H9 (cell line): ENCODE measurements around the gene ITGA11. TPM values are rescaled to one million over a fixed set of nuclear protein-coding genes. Genes with fewer than 3 reads are reported as not detected.

Experiments
- DNase-seq: peaks from one replicate; pipeline ENCODE4 v3.0.0-alpha.2; 2017
- H2AFZ ChIP-seq: one replicate; pipeline ENCODE4 v1.6.1; 2013; ENCODE audit warnings: mild to moderate bottlenecking, low read length, control low read depth, moderate library complexity
- H2AK5ac ChIP-seq: 2 replicates; pipeline ENCODE4 v1.6.1; 2013; ENCODE audit warnings: low read length, control low read depth, mixed read lengths; ENCODE audit not compliant: insufficient read length
- H2BK120ac ChIP-seq: one replicate; pipeline ENCODE4 v1.6.1; 2013; ENCODE audit warnings: low read depth, mild to moderate bottlenecking, low read length, control low read depth, inconsistent platforms; ENCODE audit not compliant: poor library complexity, severe bottlenecking
- H2BK12ac ChIP-seq: 2 replicates; pipeline ENCODE4 v1.6.1; 2013; ENCODE audit warnings: low read length, control low read depth, mixed read lengths, low read depth; ENCODE audit not compliant: insufficient read length
- H2BK15ac ChIP-seq: 2 replicates; pipeline ENCODE4 v1.6.1; 2013; ENCODE audit warnings: low read depth, low read length, control low read depth
- H2BK20ac ChIP-seq: one replicate; pipeline ENCODE4 v1.6.1; 2013; ENCODE audit warnings: low read depth, mild to moderate bottlenecking, low read length, control low read depth, inconsistent platforms; ENCODE audit not compliant: poor library complexity, severe bottlenecking
- H2BK5ac ChIP-seq: 2 replicates; pipeline ENCODE4 v1.6.1; 2013; ENCODE audit warnings: low read length, control low read depth, mixed read lengths; ENCODE audit not compliant: insufficient read length
- H3K14ac ChIP-seq: 2 replicates; pipeline ENCODE4 v1.6.1; 2013; ENCODE audit warnings: low read length, control low read depth; ENCODE audit not compliant: insufficient read depth
- H3K18ac ChIP-seq: 2 replicates; pipeline ENCODE4 v1.6.1; 2013; ENCODE audit warnings: low read depth, mild to moderate bottlenecking, mixed read lengths, low read length, control low read depth; ENCODE audit not compliant: insufficient read length
- H3K23ac ChIP-seq: 2 replicates; pipeline ENCODE4 v1.6.1; 2013; ENCODE audit warnings: low read length, control low read depth, mixed read lengths, low read depth; ENCODE audit not compliant: insufficient read length
- H3K23me2 ChIP-seq: 2 replicates; pipeline ENCODE4 v1.6.1; 2013; ENCODE audit warnings: low read depth, mild to moderate bottlenecking, mixed read lengths, low read length, control low read depth; ENCODE audit not compliant: insufficient read length, poor library complexity, severe bottlenecking
- H3K27ac ChIP-seq: 2 replicates; pipeline ENCODE4 v1.5.1; 2013; ENCODE audit warnings: low read length, control low read depth, mixed read lengths, low read depth; ENCODE audit not compliant: insufficient read length
- H3K27me3 ChIP-seq: 2 replicates; pipeline ENCODE4 v1.6.1; 2013; ENCODE audit warnings: low read length, control low read depth, inconsistent platforms; ENCODE audit not compliant: insufficient read depth
- H3K4ac ChIP-seq: 2 replicates; pipeline ENCODE4 v1.6.1; 2013; ENCODE audit warnings: low read depth, mild to moderate bottlenecking, control low read depth, inconsistent platforms, low read length, moderate library complexity
- H3K4me1 ChIP-seq: 2 replicates; pipeline ENCODE4 v1.6.1; 2013; ENCODE audit warnings: low read length, control low read depth, inconsistent platforms; ENCODE audit not compliant: insufficient read depth
- H3K4me2 ChIP-seq: 2 replicates; pipeline ENCODE4 v1.6.1; 2013; ENCODE audit warnings: low read length, control low read depth, mixed read lengths; ENCODE audit not compliant: insufficient read length, insufficient read depth
- H3K56ac ChIP-seq: 2 replicates; pipeline ENCODE4 v1.6.1; 2013; ENCODE audit warnings: low read depth, mild to moderate bottlenecking, mixed read lengths, low read length, control low read depth; ENCODE audit not compliant: insufficient read length
- H3K79me1 ChIP-seq: 2 replicates; pipeline ENCODE4 v1.6.1; 2013; ENCODE audit warnings: low read depth, mild to moderate bottlenecking, moderate library complexity, low read length, control low read depth, inconsistent platforms; ENCODE audit not compliant: insufficient read depth, poor library complexity, severe bottlenecking
- H3K79me2 ChIP-seq: 2 replicates; pipeline ENCODE4 v1.6.1; 2013; ENCODE audit warnings: low read length, control low read depth, inconsistent platforms; ENCODE audit not compliant: insufficient read depth
- H3K9ac ChIP-seq: 2 replicates; pipeline ENCODE4 v1.6.1; 2013; ENCODE audit warnings: low read length, control low read depth, mixed read lengths; ENCODE audit not compliant: insufficient read length; ENCODE audit errors: extremely low read depth
- H3K9me3 ChIP-seq: one replicate; pipeline ENCODE4 v1.6.1; 2013; ENCODE audit warnings: low read depth, low read length, inconsistent platforms; ENCODE audit not compliant: control insufficient read depth
- H3T11ph ChIP-seq: one replicate; pipeline ENCODE4 v1.6.1; 2013; ENCODE audit warnings: mild to moderate bottlenecking, low read length, control low read depth, inconsistent platforms
- H4K20me1 ChIP-seq: one replicate; pipeline ENCODE4 v1.6.1; 2013; ENCODE audit not compliant: control insufficient read depth, insufficient read length, insufficient read depth
- H4K5ac ChIP-seq: 2 replicates; pipeline ENCODE4 v1.6.1; 2013; ENCODE audit warnings: low read depth, mild to moderate bottlenecking, mixed read lengths, low read length, control low read depth; ENCODE audit not compliant: insufficient read length
- H4K8ac ChIP-seq: replicated peaks from 2 replicates; pipeline ENCODE4 v1.6.1; 2013; ENCODE audit warnings: low read length, control low read depth, mixed read lengths, low read depth; ENCODE audit not compliant: insufficient read length
- H4K91ac ChIP-seq: 2 replicates; pipeline ENCODE4 v1.6.1; 2013; ENCODE audit warnings: low read depth, mild to moderate bottlenecking, moderate library complexity, mixed read lengths, low read length, control low read depth; ENCODE audit not compliant: insufficient read length
- H3K27ac Mint-ChIP-seq, 3 experiments: 2 replicates in 2 of 3; 3 replicates in 1 of 3; pipeline ENCODE4 v1.8.0; 2020 to 2021; ENCODE audit warnings: mixed read lengths in 3 of 3, mild to moderate bottlenecking in 1 of 3, moderate library complexity in 1 of 3
- H3K27me3 Mint-ChIP-seq: 2 replicates; pipeline ENCODE4 v1.8.0; 2021; ENCODE audit warnings: low read depth, mild to moderate bottlenecking, moderate library complexity, mixed read lengths
- H3K36me3 Mint-ChIP-seq, 3 experiments: 2 replicates in 2 of 3; 3 replicates in 1 of 3; pipeline ENCODE4 v1.8.0; 2020 to 2021; ENCODE audit warnings: low read depth in 3 of 3, mixed read lengths in 3 of 3; ENCODE audit not compliant: insufficient read depth in 1 of 3
- H3K4me1 Mint-ChIP-seq, 2 experiments: 2 replicates each; pipeline ENCODE4 v1.8.0; 2020; ENCODE audit warnings: mixed read lengths in 2 of 2
- H3K4me3 Mint-ChIP-seq, 2 experiments: 2 replicates in 1 of 2; 3 replicates in 1 of 2; pipeline ENCODE4 v1.8.0; 2020 to 2021; ENCODE audit warnings: mild to moderate bottlenecking in 2 of 2, mixed read lengths in 2 of 2, moderate library complexity in 1 of 2
- H3K9me3 Mint-ChIP-seq, 2 experiments: 2 replicates in 1 of 2; 3 replicates in 1 of 2; pipeline ENCODE4 v1.8.0; 2020; ENCODE audit warnings: mild to moderate bottlenecking in 2 of 2, mixed read lengths in 2 of 2, moderate library complexity in 1 of 2
- CTCF ChIP-seq: fragments of 200-600 bp; sonication (generic); conservative IDR thresholded peaks from 3 replicates; pipeline ENCODE4 v1.8.0; 2021; ENCODE audit warnings: antibody characterized with exemption, mild to moderate bottlenecking
- WGBS: extraction: QIAGEN DNeasy Blood & Tissue Kit; methylation state at CpG from one replicate; pipeline ENCODE4 v1.1.7; 2013; ENCODE audit warnings: missing lambda C conversion rate, low lambda C conversion rate, mixed read lengths; ENCODE audit not compliant: insufficient read length; ENCODE audit errors: extremely low coverage; 5-methylcytosine and 5-hydroxymethylcytosine counted together
- total RNA-seq: library from RNA; stranded (reverse); gene quantifications from 2 replicates; pipeline ENCODE4 v1.2.1, GENCODE V29; 2021

Gene ITGA11
- total RNA-seq, 1 experiment from 2014 or later: 0.07 TPM

- Histone ChIP-seq H2BK15ac (no peak overlapping the region), H3K9ac (no peak overlapping the region), H3T11ph (no peak overlapping the region), H3K23ac (no peak overlapping the region), H2AK5ac (no peak overlapping the region), H3K79me1 (no peaks in the 10 kb centered on the region), H3K18ac (no peak overlapping the region), H3K79me2 (no peaks in the 10 kb centered on the region), H4K5ac (no peak overlapping the region), H3K14ac (no peak overlapping the region), H2AFZ (no peak overlapping the region), H3K27ac (no peak overlapping the region), H2BK12ac (no peak overlapping the region), H2BK5ac (no peak overlapping the region), H3K27me3 (no peaks in the 10 kb centered on the region; the same call in 1 of the 2 replicates), H2BK20ac (no peak overlapping the region), H4K20me1 (no peaks in the 10 kb centered on the region), H3K23me2 (no peaks in the 10 kb centered on the region), H3K56ac (no peak overlapping the region), H3K4me2 (no peak overlapping the region), H3K4ac (no peak overlapping the region), H3K9me3 (no peaks in the 10 kb centered on the region), H4K8ac (no peak overlapping the region), H3K4me1 (no peaks in the 10 kb centered on the region), H2BK120ac (no peak overlapping the region), H4K91ac (no peak overlapping the region)
- Mint-ChIP-seq H3K4me3 (no peak overlapping the region), H3K27me3 (no peaks in the 10 kb centered on the region), H3K27ac (no peak overlapping the region; a peak in 1 of 7 replicates), H3K4me1 (peaks cover 5 to 12% of the 10 kb centered on the region in 2 experiments), H3K36me3 (peaks cover 0 to 2% (median 0%) of the 10 kb centered on the region in 3 experiments; a peak in 1 of 7 replicates), H3K9me3 (no peaks in the 10 kb centered on the region; a peak in 1 of 5 replicates)
- DNase-seq: peak; percentile 8
- WGBS: no CpG with 5 or more reads among the region's 3 CpGs
- TF ChIP-seq CTCF: no peak
Observed at GRCh38 chr15:68379759-68380290, 52.1 kb downstream of the ITGA11 start.
